HG02973 (cell line): ENCODE data around the gene AR.

Experiments
- ATAC-seq: cut with Tn5 transposase; IDR thresholded peaks from one replicate; pipeline ENCODE4 v1.9.1; 2021; ENCODE audit warnings: moderate library complexity; ENCODE audit not compliant: unreplicated experiment

AR gene, protein sequence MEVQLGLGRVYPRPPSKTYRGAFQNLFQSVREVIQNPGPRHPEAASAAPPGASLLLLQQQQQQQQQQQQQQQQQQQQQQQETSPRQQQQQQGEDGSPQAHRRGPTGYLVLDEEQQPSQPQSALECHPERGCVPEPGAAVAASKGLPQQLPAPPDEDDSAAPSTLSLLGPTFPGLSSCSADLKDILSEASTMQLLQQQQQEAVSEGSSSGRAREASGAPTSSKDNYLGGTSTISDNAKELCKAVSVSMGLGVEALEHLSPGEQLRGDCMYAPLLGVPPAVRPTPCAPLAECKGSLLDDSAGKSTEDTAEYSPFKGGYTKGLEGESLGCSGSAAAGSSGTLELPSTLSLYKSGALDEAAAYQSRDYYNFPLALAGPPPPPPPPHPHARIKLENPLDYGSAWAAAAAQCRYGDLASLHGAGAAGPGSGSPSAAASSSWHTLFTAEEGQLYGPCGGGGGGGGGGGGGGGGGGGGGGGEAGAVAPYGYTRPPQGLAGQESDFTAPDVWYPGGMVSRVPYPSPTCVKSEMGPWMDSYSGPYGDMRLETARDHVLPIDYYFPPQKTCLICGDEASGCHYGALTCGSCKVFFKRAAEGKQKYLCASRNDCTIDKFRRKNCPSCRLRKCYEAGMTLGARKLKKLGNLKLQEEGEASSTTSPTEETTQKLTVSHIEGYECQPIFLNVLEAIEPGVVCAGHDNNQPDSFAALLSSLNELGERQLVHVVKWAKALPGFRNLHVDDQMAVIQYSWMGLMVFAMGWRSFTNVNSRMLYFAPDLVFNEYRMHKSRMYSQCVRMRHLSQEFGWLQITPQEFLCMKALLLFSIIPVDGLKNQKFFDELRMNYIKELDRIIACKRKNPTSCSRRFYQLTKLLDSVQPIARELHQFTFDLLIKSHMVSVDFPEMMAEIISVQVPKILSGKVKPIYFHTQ

DNA sequence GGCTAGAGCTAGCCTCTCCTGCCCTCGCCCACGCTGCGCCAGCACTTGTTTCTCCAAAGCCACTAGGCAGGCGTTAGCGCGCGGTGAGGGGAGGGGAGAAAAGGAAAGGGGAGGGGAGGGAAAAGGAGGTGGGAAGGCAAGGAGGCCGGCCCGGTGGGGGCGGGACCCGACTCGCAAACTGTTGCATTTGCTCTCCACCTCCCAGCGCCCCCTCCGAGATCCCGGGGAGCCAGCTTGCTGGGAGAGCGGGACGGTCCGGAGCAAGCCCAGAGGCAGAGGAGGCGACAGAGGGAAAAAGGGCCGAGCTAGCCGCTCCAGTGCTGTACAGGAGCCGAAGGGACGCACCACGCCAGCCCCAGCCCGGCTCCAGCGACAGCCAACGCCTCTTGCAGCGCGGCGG is at the start of gene AR:
Gene AR (plus strand): TSS at position 204 of the 400 bp plus-strand sequence. CDS start 1,126 bp downstream, outside the sequence.
- ATAC-seq: no peak

DNA sequence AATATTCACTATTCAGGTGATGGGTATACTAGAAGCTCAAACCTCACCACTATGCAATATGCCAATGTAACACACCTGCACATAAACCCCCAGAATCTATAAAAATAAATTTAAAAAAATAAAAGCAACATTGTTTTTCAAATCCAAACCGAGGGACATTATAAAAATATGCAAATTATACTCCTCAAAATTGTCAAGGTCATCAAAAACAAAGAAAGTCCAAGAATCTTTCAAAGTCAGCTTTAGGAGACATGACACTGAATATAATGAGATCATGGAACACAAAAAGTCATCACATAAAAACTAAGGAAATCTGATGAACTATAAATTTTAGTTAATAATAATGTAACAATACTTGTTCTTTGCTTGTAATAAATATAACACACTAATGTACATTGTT is 43.2 kb upstream of the AR start:
- ATAC-seq: no peak

DNA sequence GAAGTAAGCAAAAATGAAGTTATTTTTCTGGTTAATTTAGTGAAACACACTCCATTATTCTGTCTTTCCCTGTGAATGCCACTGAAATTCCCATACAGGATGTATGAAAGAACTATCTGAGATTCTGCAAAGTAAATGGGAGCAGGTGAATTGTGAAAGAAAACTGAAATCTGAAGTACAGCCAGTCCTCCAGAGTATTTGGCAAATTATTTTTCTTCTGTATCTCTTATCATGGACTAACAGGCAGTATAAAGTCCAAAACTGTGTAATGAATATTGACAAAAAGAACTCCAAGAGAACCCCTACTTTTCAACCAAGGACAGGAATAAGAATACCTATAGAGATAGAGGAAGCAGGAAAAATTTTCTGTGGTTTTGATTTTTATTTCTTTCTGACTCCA is 40.8 kb upstream of the AR start:
- ATAC-seq: no peak

DNA sequence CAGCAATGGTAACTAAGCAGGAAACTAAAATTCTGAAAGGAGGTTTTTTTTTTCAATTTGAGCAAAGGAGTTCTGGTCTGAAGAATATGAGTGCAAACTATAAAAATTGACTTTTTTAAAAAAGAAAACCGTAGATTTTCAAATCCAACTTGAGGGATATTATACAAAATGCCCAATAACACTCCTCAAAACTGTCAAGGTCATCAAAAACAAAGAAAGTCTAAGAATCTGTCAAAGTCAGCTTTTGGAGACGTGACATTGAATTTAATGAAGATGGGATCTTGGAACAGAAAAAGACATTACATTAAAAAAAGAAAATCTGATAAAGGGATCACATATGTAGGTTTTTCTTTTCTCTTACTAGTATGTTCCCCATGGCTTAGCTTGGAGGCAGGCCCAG is 40.4 kb upstream of the AR start:
- no peak for ATAC-seq

DNA sequence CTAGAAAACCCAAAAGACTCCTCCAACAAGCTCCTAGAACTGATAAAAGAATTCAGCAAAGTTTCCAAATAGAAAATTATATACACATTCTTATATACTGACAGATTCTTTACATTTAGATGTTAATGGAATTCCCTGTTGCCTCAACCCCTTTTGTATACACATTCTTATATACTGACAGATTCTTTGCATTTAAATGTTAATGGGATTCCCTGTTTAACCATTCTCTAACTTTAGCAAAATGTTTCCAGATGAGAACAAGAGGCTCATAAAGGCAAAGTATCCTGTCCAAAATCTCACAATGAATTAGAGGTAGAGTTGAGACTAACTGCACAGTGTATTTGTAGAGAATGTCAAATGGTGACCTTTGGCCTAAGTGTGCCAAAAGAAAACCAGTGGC is 23.1 kb upstream of the AR start:
- ATAC-seq: no peak

DNA sequence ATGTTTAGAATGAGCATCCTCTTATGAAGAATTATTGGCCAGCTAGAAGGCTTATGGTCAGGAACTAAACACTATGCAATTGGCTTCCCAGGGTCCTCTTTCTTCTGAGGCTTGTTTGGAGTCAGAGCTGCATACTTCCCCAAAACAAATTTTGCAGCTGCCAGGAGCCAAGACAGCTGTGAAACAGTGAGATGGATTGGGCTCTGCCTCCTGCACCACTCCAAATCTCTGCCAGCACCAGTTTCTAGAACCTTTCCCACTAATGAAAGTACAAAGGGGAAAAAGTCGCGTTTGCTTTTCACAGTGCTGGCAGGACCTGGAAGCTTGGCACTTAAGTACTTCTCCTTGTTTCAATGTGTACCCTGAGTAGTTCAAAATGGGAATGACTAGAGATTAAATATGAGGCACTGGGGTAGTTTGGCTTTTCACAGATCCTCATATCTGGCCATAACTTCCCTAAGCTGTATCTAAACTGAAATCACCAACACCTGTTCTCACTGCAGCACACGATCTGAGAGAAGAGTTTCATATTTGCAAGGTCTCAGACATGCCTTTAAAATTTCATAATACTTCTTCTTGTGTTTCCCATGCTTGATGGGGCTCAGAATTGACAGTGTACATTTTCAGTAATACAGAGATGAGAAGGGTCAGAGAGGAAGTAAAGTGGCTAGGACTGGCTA is 20.7 kb upstream of the AR start:
- ATAC-seq: no peak

DNA sequence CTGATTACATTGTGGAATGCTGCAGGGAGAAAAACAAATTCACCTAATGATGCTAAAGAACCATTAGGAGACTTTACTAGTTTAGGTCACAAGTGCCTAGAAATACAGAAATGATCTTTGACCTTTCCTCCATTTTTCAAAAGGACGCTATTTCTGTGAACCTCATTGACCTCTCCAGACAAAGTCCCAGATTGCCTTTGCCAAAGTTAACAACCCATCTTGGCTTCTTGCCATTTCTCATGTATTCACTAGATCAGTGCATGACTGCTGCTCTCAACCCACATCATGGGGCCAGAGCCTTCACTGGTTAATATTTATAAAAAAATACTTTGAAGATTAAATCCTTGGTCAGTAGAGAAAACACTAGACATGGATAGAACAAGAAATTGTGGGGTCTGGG is 19.9 kb upstream of the AR start:
- ATAC-seq: no peak

DNA sequence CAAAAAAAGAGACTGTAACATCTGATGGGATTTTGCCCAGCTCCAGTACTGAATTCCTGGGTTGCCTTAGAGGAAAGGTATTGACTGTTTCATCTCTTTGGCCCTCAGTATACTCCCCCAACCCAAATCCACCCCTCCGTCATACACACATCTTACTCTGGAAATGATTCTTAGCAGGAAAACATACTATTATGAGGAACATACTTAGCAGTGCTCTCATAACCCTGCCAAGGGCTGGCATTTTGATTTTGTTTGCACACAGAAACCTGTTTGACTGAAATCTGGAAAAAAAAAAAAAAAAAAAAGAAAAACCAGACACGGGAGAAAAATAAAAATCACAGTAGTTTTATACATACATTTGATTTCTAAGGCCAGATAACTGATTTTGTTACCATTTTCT is 19.4 kb upstream of the AR start:
- ATAC-seq: no peak

DNA sequence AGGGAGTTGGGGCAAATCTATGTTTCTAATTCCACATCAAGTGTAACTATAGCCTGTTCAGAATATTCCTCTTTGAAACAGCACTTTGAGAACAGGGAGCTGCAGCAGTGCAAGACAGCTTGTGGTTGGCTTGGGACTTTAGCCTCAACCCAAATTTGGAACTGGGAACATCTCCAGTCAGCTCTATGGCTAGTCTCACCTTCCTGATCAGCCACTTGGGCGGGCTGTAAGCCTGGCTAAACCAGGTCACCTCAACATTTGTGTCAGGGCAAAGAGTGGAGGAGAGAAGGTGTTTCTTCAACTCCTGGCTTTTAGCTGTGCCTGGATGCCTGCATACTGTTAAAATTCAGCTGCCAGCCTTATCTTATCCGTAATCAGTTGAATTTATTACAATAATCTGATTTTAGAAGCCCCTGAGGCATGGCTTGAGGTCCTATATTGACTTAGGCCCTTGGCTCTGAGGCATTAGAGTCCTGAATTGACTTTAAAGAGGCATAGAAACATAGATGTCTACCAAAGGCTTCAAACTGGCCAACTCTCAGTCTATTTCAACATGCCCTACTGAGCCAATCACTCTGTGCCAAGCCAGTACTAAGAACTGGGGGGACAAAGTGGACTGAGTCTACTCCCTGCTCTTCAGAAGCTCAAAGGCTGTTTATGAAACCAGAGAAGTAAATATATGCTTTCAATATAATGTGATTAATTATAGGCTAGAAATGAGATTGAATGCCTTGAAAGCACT is 18.7 kb upstream of the AR start:
- ATAC-seq: no peak

DNA sequence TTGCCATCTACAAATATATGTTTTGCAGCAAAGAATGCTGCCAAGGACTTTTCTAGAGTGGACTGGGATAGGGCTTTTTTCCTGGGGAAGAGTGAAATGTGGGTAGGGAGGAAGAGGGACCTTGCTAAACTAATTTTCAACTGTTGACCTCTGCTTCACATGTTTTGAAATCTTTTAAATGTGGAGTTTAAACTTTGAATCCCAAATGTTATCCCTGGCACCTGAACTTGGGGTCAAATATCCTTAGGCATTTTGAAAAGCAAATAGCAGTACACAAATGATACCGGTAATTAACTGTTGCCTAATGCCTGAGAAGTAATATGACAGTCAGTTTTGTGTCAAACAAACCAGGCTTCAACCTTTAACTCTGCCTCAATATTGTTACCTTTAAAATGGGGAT is 7.3 kb upstream of the AR start:
- no peak for ATAC-seq

DNA sequence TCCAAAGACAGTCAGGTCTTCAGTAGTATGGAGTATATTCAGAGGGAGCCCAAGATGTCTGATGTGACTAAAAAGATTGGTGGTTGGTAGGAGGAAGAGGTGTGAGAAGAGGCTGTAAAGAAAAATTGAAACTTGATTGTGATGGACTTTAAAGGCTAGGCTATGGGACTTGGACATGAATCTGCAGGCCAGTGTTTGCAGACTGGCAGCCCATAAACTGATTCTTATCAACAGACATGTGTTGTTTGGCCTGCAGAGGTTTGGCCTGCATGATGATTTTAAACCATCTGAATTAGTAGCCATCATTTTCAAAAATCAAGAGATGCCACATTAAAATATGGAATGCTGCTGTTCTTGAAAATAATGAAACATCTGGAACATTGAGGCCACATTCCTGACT is 5.4 kb upstream of the AR start:
- no peak for ATAC-seq

DNA sequence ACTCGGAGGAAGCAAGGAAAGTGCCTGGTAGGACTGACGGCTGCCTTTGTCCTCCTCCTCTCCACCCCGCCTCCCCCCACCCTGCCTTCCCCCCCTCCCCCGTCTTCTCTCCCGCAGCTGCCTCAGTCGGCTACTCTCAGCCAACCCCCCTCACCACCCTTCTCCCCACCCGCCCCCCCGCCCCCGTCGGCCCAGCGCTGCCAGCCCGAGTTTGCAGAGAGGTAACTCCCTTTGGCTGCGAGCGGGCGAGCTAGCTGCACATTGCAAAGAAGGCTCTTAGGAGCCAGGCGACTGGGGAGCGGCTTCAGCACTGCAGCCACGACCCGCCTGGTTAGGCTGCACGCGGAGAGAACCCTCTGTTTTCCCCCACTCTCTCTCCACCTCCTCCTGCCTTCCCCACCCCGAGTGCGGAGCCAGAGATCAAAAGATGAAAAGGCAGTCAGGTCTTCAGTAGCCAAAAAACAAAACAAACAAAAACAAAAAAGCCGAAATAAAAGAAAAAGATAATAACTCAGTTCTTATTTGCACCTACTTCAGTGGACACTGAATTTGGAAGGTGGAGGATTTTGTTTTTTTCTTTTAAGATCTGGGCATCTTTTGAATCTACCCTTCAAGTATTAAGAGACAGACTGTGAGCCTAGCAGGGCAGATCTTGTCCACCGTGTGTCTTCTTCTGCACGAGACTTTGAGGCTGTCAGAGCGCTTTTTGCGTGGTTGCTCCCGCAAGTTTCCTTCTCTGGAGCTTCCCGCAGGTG is 637 bp downstream of the AR start:
- no peak for ATAC-seq

DNA sequence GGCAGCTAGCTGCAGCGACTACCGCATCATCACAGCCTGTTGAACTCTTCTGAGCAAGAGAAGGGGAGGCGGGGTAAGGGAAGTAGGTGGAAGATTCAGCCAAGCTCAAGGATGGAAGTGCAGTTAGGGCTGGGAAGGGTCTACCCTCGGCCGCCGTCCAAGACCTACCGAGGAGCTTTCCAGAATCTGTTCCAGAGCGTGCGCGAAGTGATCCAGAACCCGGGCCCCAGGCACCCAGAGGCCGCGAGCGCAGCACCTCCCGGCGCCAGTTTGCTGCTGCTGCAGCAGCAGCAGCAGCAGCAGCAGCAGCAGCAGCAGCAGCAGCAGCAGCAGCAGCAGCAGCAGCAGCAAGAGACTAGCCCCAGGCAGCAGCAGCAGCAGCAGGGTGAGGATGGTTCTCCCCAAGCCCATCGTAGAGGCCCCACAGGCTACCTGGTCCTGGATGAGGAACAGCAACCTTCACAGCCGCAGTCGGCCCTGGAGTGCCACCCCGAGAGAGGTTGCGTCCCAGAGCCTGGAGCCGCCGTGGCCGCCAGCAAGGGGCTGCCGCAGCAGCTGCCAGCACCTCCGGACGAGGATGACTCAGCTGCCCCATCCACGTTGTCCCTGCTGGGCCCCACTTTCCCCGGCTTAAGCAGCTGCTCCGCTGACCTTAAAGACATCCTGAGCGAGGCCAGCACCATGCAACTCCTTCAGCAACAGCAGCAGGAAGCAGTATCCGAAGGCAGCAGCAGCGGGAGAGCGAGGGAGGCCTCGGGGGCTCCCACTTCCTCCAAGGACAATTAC is 1.4 kb downstream of the AR start:
- ATAC-seq: no peak

DNA sequence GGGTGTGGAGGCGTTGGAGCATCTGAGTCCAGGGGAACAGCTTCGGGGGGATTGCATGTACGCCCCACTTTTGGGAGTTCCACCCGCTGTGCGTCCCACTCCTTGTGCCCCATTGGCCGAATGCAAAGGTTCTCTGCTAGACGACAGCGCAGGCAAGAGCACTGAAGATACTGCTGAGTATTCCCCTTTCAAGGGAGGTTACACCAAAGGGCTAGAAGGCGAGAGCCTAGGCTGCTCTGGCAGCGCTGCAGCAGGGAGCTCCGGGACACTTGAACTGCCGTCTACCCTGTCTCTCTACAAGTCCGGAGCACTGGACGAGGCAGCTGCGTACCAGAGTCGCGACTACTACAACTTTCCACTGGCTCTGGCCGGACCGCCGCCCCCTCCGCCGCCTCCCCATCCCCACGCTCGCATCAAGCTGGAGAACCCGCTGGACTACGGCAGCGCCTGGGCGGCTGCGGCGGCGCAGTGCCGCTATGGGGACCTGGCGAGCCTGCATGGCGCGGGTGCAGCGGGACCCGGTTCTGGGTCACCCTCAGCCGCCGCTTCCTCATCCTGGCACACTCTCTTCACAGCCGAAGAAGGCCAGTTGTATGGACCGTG is 2.2 kb downstream of the AR start:
- ATAC-seq: no peak

DNA sequence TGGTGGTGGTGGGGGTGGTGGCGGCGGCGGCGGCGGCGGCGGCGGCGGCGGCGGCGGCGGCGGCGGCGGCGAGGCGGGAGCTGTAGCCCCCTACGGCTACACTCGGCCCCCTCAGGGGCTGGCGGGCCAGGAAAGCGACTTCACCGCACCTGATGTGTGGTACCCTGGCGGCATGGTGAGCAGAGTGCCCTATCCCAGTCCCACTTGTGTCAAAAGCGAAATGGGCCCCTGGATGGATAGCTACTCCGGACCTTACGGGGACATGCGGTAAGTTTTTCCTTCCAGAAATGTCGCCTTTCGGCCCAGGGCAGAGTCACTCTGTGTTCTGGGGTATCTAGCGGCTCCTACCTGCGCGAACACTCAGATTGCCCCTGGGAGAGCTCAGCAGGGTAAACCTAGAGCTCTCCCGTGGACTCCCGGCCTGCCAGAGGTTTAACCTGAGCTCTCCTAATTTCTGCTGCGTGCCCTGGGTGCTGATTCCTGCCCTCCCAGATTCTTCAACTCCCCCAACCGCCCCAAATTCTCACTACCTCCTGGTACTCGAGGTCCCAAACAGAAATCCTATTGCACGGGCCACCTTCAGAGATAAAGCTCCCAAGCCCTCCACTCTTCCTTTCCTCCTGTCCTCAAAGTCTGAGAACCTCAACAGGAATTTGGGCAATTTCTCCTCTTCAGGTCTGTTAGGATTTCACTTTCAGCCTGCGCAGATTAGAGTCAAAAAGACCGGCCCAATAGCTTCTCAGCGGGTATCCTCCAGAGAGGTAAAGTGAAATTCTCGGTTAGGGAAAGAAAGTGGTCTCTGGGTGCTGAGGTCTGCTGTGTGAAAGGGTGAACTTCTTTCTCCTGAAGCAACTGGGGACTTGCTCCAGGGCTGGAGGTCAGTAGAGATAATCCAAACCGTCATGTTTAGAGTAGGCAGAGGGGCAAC is 2.9 kb downstream of the AR start:
- ATAC-seq: no peak

DNA sequence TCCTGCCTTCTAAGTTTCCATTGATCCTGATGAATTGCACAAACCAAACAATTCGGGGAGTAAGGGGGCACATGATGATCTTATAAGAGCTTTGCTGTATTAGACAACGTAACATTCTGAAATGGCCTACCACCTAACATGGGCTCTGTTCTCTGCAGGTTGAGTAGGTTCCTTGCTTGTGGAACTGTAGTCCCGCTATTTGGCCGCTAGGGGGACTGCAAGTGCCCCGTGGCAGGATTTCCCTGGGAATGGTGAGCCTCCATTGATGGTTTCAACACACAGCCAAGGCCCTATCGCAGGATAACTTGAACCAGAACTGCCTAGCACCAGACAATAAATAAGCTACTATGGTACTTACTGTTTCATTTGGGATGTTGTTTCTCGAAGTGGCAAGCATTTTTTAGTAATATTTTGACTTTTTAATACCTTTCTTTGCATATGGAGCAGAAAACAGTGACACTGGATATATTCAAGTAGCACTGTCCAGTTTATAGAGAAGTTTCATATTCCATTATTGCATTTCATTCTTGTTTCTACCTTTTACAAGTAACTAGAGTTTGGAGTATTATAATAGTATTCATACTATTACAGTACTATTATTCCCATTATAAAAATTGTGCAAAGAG is 11.9 kb downstream of the AR start:
- ATAC-seq: no peak

DNA sequence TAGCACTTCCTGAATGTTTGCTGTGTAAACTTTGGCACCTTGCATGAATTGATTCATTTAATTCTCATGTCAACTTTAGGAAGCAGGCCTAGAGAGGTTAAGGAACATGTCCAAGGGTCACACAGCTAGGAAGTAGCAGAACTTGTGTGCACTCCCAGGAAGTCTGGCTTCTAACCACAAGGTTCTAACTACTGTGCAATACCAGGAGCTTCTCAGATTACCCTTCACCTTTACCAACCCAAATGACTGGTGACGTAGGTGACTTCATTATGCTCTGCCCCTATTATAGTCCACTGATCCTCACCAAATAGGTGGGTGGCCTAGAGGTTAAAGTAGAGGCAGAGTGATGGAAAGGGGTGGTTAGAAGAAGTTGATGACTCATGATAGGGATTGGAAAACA is 14.4 kb downstream of the AR start:
- ATAC-seq: no peak
